Right renal cortex interstitium (tissue), 3 donors: ENCODE measurements around the gene RECQL5. TPM values are rescaled to one million over a fixed set of nuclear protein-coding genes. Genes with fewer than 3 reads are reported as not detected.
"Not testable (repeated sequence)": the region's sequence is repeated elsewhere in the genome, so short reads cannot be mapped to it uniquely, and the experiment has no call there.

Experiments used
- DNase-seq, 3 donors: peaks; one replicate each; pipeline ENCODE4 v3.0.0-alpha.2; 2013; ENCODE audit warnings: low read depth in 3 of 3, low spot score in 2 of 3
- polyA plus RNA-seq, 3 donors: library from polyadenylated mRNA; unstranded; fragments of 120-200 nt; gene quantifications; one replicate each; pipeline ENCODE4 v1.2.1, GENCODE V29; 2013; ENCODE audit not compliant: insufficient read length in 3 of 3

Gene RECQL5
- polyA plus RNA-seq, 3 donors, result 29.3 to 33.5 (median 32.7) TPM

- DNase-seq, result no peak
These were observed 70.5 kb downstream of the RECQL5 start for GRCh38 chr17:75596320-75597087.

- DNase-seq, result no peak
These were observed 71.0 kb downstream of the RECQL5 start for GRCh38 chr17:75595920-75596313.

- no peak for DNase-seq
These were observed 71.6 kb downstream of the RECQL5 start for GRCh38 chr17:75595284-75595919.

- DNase-seq, result no peak
These were observed 72.3 kb downstream of the RECQL5 start for GRCh38 chr17:75594499-75595283.

GRCh38 chr17:75593430-75593829, 73.5 kb downstream of the RECQL5 start:
- not testable (repeated sequence) for DNase-seq

GRCh38 chr17:75592348-75593020, 74.5 kb downstream of the RECQL5 start:
- DNase-seq, result no peak

- no peak for DNase-seq
These were observed 75.1 kb downstream of the RECQL5 start for GRCh38 chr17:75591722-75592302.

- DNase-seq, result no peak
These were observed 75.9 kb downstream of the RECQL5 start for GRCh38 chr17:75590849-75591721.

- DNase-seq, result no peak
These were observed 76.6 kb downstream of the RECQL5 start for GRCh38 chr17:75590314-75590761.

- no peak for DNase-seq
These were observed 77.0 kb downstream of the RECQL5 start for GRCh38 chr17:75589919-75590303.

- peak in 2 of 3 donors; percentile 84 to 87 for DNase-seq
These were observed 77.7 kb downstream of the RECQL5 start for GRCh38 chr17:75589012-75589918.

GRCh38 chr17:75588596-75589011, 78.3 kb downstream of the RECQL5 start:
- peak in 1 of 3 donors; percentile 17 for DNase-seq

GRCh38 chr17:75587675-75588595, 79.0 kb downstream of the RECQL5 start, which contains the start of gene MYO15B:
TSS of gene MYO15B (plus strand) at chr17:75587800. CDS start at chr17:75588058, 258 bp downstream.
- peak in 2 of 3 donors; percentile 29 to 36 for DNase-seq

- DNase-seq, result no peak
These were observed 82.1 kb downstream of the RECQL5 start for GRCh38 chr17:75584849-75585175.

- DNase-seq, result not testable (repeated sequence)
These were observed 83.8 kb downstream of the RECQL5 start for GRCh38 chr17:75583197-75583596.

GRCh38 chr17:75581121-75581725, 85.7 kb downstream of the RECQL5 start:
- DNase-seq, result not testable (repeated sequence)
